Activated naive CD4-positive, alpha-beta T cell treated with anti-CD3 and anti-CD28 coated beads for 36 hours (primary cell): ENCODE measurements around the gene TOR4A. TPM values are rescaled to one million over a fixed set of nuclear protein-coding genes. Genes with fewer than 3 reads are reported as not detected.
"Not testable (repeated sequence)": the region's sequence is repeated elsewhere in the genome, so short reads cannot be mapped to it uniquely, and the experiment has no call there.

Experiments used
- CTCF ChIA-PET: fragments of 350-600 bp; sonication (Branson Sonifier 250); formaldehyde crosslinking; loops from one replicate; lab custom pipeline; 2021; ENCODE audit warnings: antibody characterized with exemption; lab: Charles Lee
- DNase-seq: peaks from one replicate; pipeline ENCODE4 v3.0.0-alpha.2; 2020
- H3K27ac Mint-ChIP-seq: one replicate; pipeline ENCODE4 v1.8.0; 2021; ENCODE audit warnings: mild to moderate bottlenecking, mixed read lengths
- H3K27me3 Mint-ChIP-seq: one replicate; pipeline ENCODE4 v1.8.0; 2021; ENCODE audit warnings: low read depth, mixed read lengths
- H3K36me3 Mint-ChIP-seq: one replicate; pipeline ENCODE4 v1.8.0; 2021; ENCODE audit warnings: low read depth, mixed read lengths
- H3K4me1 Mint-ChIP-seq: one replicate; pipeline ENCODE4 v1.8.0; 2021; ENCODE audit warnings: low read depth, mixed read lengths
- H3K4me3 Mint-ChIP-seq: one replicate; pipeline ENCODE4 v1.8.0; 2021; ENCODE audit warnings: mild to moderate bottlenecking, moderate library complexity, mixed read lengths
- H3K9me3 Mint-ChIP-seq: one replicate; pipeline ENCODE4 v1.8.0; 2021; ENCODE audit warnings: mixed read lengths
- intact Hi-C: fragments of 100-400 bp; cut with micrococcal nuclease; formaldehyde crosslinking; loops from one replicate; pipeline ENCODE4 v1.15.1; 2023
- total RNA-seq, 2 experiments: library from RNA; stranded (reverse); gene quantifications; one replicate each; pipeline ENCODE4 v1.2.3, GENCODE V29; 2021

TOR4A gene
- total RNA-seq, 2 experiments from 2014 or later: 0.93 to 1.1 TPM

GRCh38 chr9:137327641-137328550 lies 50.4 kb downstream of the TOR4A start:
- H3K4me3 Mint-ChIP-seq, intact Hi-C loops, H3K36me3 Mint-ChIP-seq, DNase-seq, H3K9me3 Mint-ChIP-seq, CTCF ChIA-PET: not testable (repeated sequence)
- H3K4me1 Mint-ChIP-seq: peaks cover 11% of the 10 kb centered on the region
- H3K27me3 Mint-ChIP-seq: peaks cover 11% of the 10 kb centered on the region
- H3K27ac Mint-ChIP-seq: peak overlapping the region; percentile 44

- intact Hi-C loops, H3K9me3 Mint-ChIP-seq, H3K4me3 Mint-ChIP-seq, CTCF ChIA-PET, H3K27ac Mint-ChIP-seq, H3K36me3 Mint-ChIP-seq, DNase-seq: not testable (repeated sequence)
- Mint-ChIP-seq H3K4me1 (peaks cover 11% of the 10 kb centered on the region), H3K27me3 (peaks cover 11% of the 10 kb centered on the region)
These were observed 52.1 kb downstream of the TOR4A start for GRCh38 chr9:137329590-137329989.

DNA sequence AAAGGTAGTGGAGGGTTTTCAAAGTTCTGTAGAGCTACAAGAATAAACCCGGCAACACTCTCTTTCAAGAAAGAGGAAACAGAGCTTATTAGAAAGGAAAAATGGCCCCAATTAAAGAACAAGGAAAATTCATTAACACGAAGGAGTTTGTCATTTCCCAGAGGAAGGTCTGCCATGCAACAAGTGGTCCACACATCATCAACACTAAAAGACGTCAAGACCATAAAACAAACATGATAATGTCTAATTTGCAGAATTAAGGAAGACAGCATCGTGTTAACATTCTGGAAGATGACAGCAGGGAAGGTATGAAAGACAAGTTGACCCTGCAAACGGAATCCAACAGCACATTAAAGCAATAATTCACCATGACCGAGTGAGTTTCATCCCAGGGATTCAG lies 53.2 kb downstream of the TOR4A start:
- CTCF ChIA-PET: interaction anchor here (0.7 to 1.0 kb wide), 2 partner anchors 12 to 577 kb away, joined by 3 to 4 read pairs; no protein-coding TSS in a partner anchor
- Mint-ChIP-seq H3K9me3 (peaks cover 3% of the 10 kb centered on the region), H3K27ac (no peak overlapping the region), H3K4me3 (no peak overlapping the region), H3K36me3 (no peaks in the 10 kb centered on the region), H3K27me3 (peaks cover 8% of the 10 kb centered on the region), H3K4me1 (peaks cover 11% of the 10 kb centered on the region)
- DNase-seq: no peak
- intact Hi-C loops: no loop called here

DNA sequence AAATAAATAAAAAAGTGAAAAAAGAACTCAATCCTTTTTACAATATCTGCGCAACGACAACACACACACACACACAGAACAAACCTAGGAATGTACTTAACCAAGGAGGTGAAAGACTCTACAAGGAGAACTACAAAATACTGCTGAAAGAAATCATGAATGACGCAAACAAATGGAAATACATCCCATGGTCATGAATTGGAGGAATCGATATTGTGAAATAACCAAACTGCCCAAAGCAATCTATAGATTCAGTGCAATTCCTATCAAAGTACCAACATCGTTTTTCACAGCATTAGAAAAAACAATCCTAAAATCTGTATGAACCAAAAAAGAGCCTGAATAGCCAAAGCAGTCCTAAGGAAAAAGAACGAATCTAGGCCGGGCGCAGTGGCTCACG lies 54.4 kb downstream of the TOR4A start:
- H3K4me3 Mint-ChIP-seq: no peak overlapping the region
- peaks cover 4% of the 10 kb centered on the region for H3K27me3 Mint-ChIP-seq
- H3K27ac Mint-ChIP-seq: no peak overlapping the region
- intact Hi-C loops: no loop called here
- no peaks in the 10 kb centered on the region for H3K36me3 Mint-ChIP-seq
- CTCF ChIA-PET: no interaction called here
- peaks cover 3% of the 10 kb centered on the region for H3K4me1 Mint-ChIP-seq
- DNase-seq: no peak
- H3K9me3 Mint-ChIP-seq: peaks cover 11% of the 10 kb centered on the region

Other genes starting within 250 kb of the TOR4A start
- gene ABCA2, start 249.5 kb upstream of the TOR4A start, total RNA-seq: 1 to 10 TPM; 4.1 to 4.7 TPM
- gene FUT7, start 245.6 kb upstream of the TOR4A start, total RNA-seq: not detected
- 10 to 100 TPM; 14.2 to 15.9 TPM for gene NPDC1, start 231.5 kb upstream of the TOR4A start, total RNA-seq
- gene ENTPD2, start 223.7 kb upstream of the TOR4A start, total RNA-seq: not detected
- 1 to 10 TPM; 3.8 to 3.9 TPM for gene SAPCD2, start 207.2 kb upstream of the TOR4A start, total RNA-seq
- gene UAP1L1, start 200.2 kb upstream of the TOR4A start, total RNA-seq: 1 to 10 TPM; 2.6 to 3.4 TPM
- 10 to 100 TPM; 18.7 to 18.9 TPM for gene MAN1B1, start 190.7 kb upstream of the TOR4A start, total RNA-seq
- gene DPP7, start 163.0 kb upstream of the TOR4A start, total RNA-seq: 100 to 1,000 TPM; 162 to 167 TPM
- under 1 TPM in 1 of 2 experiments, not detected in 1; 0.35 TPM for gene GRIN1, start 138.6 kb upstream of the TOR4A start, total RNA-seq
- gene LRRC26, start 107.7 kb upstream of the TOR4A start, total RNA-seq: not detected
- not detected for gene TMEM210, start 105.7 kb upstream of the TOR4A start, total RNA-seq
- 10 to 100 TPM; 34.8 to 36.6 TPM for gene ANAPC2, start 89.2 kb upstream of the TOR4A start, total RNA-seq
- gene SSNA1, start 89.0 kb upstream of the TOR4A start, total RNA-seq: 10 to 100 TPM; 48.2 to 49.9 TPM
- gene TPRN, start 77.0 kb upstream of the TOR4A start, total RNA-seq: 1 to 10 TPM; 2.1 to 2.6 TPM
- gene TMEM203, start 72.1 kb upstream of the TOR4A start, total RNA-seq: 10 to 100 TPM; 21.8 to 23.2 TPM
- 10 to 100 TPM; 25.3 to 26.1 TPM for gene NDOR1, start 72.0 kb upstream of the TOR4A start, total RNA-seq
- 1 to 10 TPM; 4.9 to 5.0 TPM for gene RNF208, start 55.5 kb upstream of the TOR4A start, total RNA-seq
- gene CYSRT1, start 52.6 kb upstream of the TOR4A start, total RNA-seq: under 1 TPM; 0.17 to 0.26 TPM
- not detected for gene RNF224, start 50.2 kb upstream of the TOR4A start, total RNA-seq
- gene SLC34A3, start 46.8 kb upstream of the TOR4A start, total RNA-seq: not detected
- 100 to 1,000 TPM; 193 to 196 TPM for gene TUBB4B, start 36.4 kb upstream of the TOR4A start, total RNA-seq
- gene STPG3, start 26.4 kb upstream of the TOR4A start, total RNA-seq: not detected
- gene NELFB, start 22.4 kb upstream of the TOR4A start, total RNA-seq: 10 to 100 TPM; 47.0 to 47.1 TPM
- 1 to 10 TPM; 1.8 to 2.2 TPM for gene NRARP, start 24.5 kb downstream of the TOR4A start, total RNA-seq
- 10 to 100 TPM; 11.2 to 12.7 TPM for gene EXD3, start 145.4 kb downstream of the TOR4A start, total RNA-seq
- 1 to 10 TPM; 1.0 to 1.2 TPM for gene NOXA1, start 145.7 kb downstream of the TOR4A start, total RNA-seq
- not detected for gene ENTPD8, start 163.6 kb downstream of the TOR4A start, total RNA-seq
- 10 to 100 TPM; 33.2 to 35.7 TPM for gene NSMF, start 181.6 kb downstream of the TOR4A start, total RNA-seq